Measurements from ENCODE around the gene SYT4. TPM values are rescaled to one million over a fixed set of nuclear protein-coding genes. Genes with fewer than 3 reads are reported as not detected.

SYT4 gene
- total and polyA plus RNA-seq, 2 experiments from 2014 or later, result 3.7 to 10.4 TPM

DNA sequence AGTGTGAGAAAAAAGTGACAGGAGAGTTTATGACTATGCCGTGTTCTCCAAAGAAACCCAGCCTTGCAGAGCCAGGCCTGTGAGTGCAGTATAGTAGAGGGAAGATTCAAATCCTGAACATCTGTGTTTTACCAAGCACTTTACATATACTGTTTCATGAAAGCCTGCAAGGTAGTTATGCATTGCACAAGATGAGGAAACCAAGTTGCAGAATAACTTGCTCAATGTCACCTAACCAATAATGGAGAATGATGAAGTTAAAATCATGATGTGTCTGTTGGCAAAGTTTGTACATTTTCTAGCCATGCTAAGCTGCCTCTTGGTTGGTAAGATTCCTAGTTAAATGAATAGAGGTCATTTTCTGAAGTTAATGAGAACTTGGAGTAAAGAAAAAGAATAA is 29.3 kb downstream of the SYT4 start (continued):
- TF ChIP-seq, protein P1, sequence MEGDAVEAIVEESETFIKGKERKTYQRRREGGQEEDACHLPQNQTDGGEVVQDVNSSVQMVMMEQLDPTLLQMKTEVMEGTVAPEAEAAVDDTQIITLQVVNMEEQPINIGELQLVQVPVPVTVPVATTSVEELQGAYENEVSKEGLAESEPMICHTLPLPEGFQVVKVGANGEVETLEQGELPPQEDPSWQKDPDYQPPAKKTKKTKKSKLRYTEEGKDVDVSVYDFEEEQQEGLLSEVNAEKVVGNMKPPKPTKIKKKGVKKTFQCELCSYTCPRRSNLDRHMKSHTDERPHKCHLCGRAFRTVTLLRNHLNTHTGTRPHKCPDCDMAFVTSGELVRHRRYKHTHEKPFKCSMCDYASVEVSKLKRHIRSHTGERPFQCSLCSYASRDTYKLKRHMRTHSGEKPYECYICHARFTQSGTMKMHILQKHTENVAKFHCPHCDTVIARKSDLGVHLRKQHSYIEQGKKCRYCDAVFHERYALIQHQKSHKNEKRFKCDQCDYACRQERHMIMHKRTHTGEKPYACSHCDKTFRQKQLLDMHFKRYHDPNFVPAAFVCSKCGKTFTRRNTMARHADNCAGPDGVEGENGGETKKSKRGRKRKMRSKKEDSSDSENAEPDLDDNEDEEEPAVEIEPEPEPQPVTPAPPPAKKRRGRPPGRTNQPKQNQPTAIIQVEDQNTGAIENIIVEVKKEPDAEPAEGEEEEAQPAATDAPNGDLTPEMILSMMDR (conservative IDR thresholded peaks at IDR 0.05; ENCODE audit: low read depth in 2 of 2), result no peak
- TF ChIP-seq ZNF114 (CRISPR knock-in tag; IDR thresholded peaks at IDR 0.05), result no peak

DNA sequence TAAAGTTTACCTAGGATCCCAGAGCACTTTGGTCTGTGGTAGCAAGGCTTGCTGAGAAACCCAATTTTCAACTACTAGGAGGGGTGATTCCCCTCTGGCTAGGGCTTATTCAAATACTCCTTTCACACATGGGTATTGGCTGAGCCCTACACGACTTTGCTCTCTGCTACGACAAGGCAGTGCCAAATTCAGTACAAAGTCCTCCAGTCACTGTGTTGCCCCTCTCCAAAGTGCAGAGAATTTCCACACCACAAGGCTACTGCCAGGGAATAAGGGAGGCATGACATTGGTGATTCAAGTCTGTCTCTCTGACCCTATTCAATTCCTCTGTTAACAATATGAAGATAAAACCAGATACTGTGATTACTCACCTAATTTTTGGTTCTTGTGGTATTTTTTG is 38.9 kb downstream of the SYT4 start:
- ATAC-seq (no peak), DNase-seq (ENCODE audit: low spot score) (no peak)
- H3K79me2 ChIP-seq (replicated peaks; ENCODE audit: insufficient read depth), result no peaks in the 10 kb centered on the region
- Mint-ChIP-seq H3K9me3 (no peaks in the 10 kb centered on the region), H3K4me3 (no peak overlapping the region), H3K27ac (no peak overlapping the region), H3K27me3 (ENCODE audit: insufficient read depth, low read depth, poor library complexity) (peaks cover 2% of the 10 kb centered on the region), H3K36me3 (ENCODE audit: low read depth) (no peaks in the 10 kb centered on the region), H3K4me1 (no peaks in the 10 kb centered on the region)
- no peak overlapping the region for H3K4me3 ChIP-seq
- H3K4me2 ChIP-seq, result no peak overlapping the region
- no peak overlapping the region for H3K27ac ChIP-seq (ENCODE audit: low read depth)
- H3K36me3 ChIP-seq (ENCODE audit: insufficient read depth), result no peaks in the 10 kb centered on the region
- no peaks in the 10 kb centered on the region for H3K27me3 ChIP-seq (ENCODE audit: insufficient read depth)
- no peaks in the 10 kb centered on the region for H4K20me1 ChIP-seq (replicated peaks; ENCODE audit: insufficient read depth)
- no peaks in the 10 kb centered on the region for H3K4me1 ChIP-seq (ENCODE audit: insufficient read depth)
- H3F3A ChIP-seq (replicated peaks; ENCODE audit: low read depth), result no peaks in the 10 kb centered on the region
- H2AFZ ChIP-seq, result no peak overlapping the region
- peaks cover 4% of the 10 kb centered on the region; the same call in 1 of the 2 replicates for H3K9me2 ChIP-seq (ENCODE audit: insufficient read depth)
- no peak for TF ChIP-seq STAT1 (IDR thresholded peaks at IDR 0.05; ENCODE audit: unreplicated experiment)
- no peak for TF ChIP-seq NANOG (IDR thresholded peaks at IDR 0.05; ENCODE audit: borderline replicate concordance)
- TF ChIP-seq JUNB (IDR thresholded peaks at IDR 0.05; ENCODE audit: unreplicated experiment), result no peak
- TF ChIP-seq EZH2 (IDR thresholded peaks at IDR 0.05; ENCODE audit: low read depth, unreplicated experiment), result no peak
- TF ChIP-seq ZNF331 (CRISPR knock-in tag; IDR thresholded peaks at IDR 0.05; ENCODE audit: low read depth), result no peak
- TF ChIP-seq, protein P2, sequence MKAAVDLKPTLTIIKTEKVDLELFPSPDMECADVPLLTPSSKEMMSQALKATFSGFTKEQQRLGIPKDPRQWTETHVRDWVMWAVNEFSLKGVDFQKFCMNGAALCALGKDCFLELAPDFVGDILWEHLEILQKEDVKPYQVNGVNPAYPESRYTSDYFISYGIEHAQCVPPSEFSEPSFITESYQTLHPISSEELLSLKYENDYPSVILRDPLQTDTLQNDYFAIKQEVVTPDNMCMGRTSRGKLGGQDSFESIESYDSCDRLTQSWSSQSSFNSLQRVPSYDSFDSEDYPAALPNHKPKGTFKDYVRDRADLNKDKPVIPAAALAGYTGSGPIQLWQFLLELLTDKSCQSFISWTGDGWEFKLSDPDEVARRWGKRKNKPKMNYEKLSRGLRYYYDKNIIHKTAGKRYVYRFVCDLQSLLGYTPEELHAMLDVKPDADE (IDR thresholded peaks at IDR 0.05), result no peak
- no peak for TF ChIP-seq CREB1 (CRISPR knock-in tag; IDR thresholded peaks at IDR 0.05; ENCODE audit: low read depth)
- TF ChIP-seq POLR2AphosphoS5 (IDR thresholded peaks at IDR 0.05; ENCODE audit: low read depth), result no peak
- TF ChIP-seq, protein P3, sequence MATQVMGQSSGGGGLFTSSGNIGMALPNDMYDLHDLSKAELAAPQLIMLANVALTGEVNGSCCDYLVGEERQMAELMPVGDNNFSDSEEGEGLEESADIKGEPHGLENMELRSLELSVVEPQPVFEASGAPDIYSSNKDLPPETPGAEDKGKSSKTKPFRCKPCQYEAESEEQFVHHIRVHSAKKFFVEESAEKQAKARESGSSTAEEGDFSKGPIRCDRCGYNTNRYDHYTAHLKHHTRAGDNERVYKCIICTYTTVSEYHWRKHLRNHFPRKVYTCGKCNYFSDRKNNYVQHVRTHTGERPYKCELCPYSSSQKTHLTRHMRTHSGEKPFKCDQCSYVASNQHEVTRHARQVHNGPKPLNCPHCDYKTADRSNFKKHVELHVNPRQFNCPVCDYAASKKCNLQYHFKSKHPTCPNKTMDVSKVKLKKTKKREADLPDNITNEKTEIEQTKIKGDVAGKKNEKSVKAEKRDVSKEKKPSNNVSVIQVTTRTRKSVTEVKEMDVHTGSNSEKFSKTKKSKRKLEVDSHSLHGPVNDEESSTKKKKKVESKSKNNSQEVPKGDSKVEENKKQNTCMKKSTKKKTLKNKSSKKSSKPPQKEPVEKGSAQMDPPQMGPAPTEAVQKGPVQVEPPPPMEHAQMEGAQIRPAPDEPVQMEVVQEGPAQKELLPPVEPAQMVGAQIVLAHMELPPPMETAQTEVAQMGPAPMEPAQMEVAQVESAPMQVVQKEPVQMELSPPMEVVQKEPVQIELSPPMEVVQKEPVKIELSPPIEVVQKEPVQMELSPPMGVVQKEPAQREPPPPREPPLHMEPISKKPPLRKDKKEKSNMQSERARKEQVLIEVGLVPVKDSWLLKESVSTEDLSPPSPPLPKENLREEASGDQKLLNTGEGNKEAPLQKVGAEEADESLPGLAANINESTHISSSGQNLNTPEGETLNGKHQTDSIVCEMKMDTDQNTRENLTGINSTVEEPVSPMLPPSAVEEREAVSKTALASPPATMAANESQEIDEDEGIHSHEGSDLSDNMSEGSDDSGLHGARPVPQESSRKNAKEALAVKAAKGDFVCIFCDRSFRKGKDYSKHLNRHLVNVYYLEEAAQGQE (IDR thresholded peaks at IDR 0.05; ENCODE audit: unreplicated experiment), result no peak
- TF ChIP-seq, protein P1 (conservative IDR thresholded peaks at IDR 0.05; ENCODE audit: low read depth in 2 of 2), result no peak
